SK-N-SH treated with all-trans-retinoic acid at 6 μM for 48 hours (cell line): ENCODE results near the gene KIFC1.

Experiments
- CSDC2 ChIP-seq: fragments of 250-450 bp; sonication (Bioruptor Pico); IDR thresholded peaks from 2 replicates; pipeline ENCODE4 v1.5.0; 2020; ENCODE audit warnings: mild to moderate bottlenecking, moderate library complexity
- ESRRG ChIP-seq: fragments of 250-450 bp; sonication (Bioruptor Pico); IDR thresholded peaks from 2 replicates; pipeline ENCODE4 v1.6.1; 2021; ENCODE audit warnings: mild to moderate bottlenecking
- ISL1 ChIP-seq: fragments of 250-450 bp; sonication (Bioruptor Pico); IDR thresholded peaks from 2 replicates; pipeline ENCODE4 v2.1.2; 2022; ENCODE audit warnings: mild to moderate bottlenecking, moderate library complexity
- OSR1 ChIP-seq: fragments of 250-450 bp; sonication (Bioruptor Pico); IDR thresholded peaks from 2 replicates; pipeline ENCODE4 v1.8.0; 2022; ENCODE audit warnings: moderate library complexity, mild to moderate bottlenecking, inconsistent platforms
- RARB ChIP-seq: fragments of 250-450 bp; sonication (Bioruptor Pico); IDR thresholded peaks from 2 replicates; pipeline ENCODE4 v1.8.0; 2021; ENCODE audit warnings: mild to moderate bottlenecking, moderate library complexity
- ZFP3 ChIP-seq: fragments of 250-450 bp; sonication (Bioruptor Pico); IDR thresholded peaks from 2 replicates; pipeline ENCODE4 v1.5.0; 2020; ENCODE audit warnings: mild to moderate bottlenecking, moderate library complexity

DNA sequence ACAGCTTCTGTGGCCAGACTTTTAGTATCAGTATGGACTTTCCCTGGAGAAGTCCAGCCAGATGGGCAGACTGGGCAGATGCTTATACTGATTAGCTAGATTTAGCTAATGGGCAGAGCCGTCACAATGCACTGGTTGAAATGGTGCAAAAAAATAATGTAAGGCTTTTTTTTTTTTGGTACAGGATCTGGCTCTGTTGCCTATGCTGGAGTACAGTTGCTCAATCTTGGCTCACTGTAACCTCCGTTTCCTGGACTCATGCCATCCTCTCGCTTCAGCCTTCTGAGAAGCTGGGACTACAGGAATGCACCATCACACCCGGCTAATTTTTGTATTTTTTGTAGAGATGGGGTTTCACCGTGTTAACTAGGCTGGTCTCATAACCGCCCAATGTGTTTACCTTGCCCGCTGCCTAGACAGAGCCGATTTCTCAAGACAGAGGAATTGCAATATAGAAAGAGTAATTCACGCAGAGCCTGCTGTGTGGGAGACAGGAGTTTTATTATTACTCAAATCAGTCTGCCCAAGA, 16.4 kb upstream of the KIFC1 start:
- TF ChIP-seq CSDC2 (no peak), OSR1 (CRISPR knock-in tag) (no peak), ISL1 (CRISPR knock-in tag) (no peak), RARB (no peak), ZFP3 (CRISPR knock-in tag) (no peak), ESRRG (CRISPR knock-in tag) (no peak)
